NCI-H345 treated with DMSO at 0.1 percent for 48 hours (cell line): ENCODE results near the gene TMC4.

Source experiments
- DNase-seq: peaks from one replicate; lab custom pipeline; 2025; ENCODE audit not compliant: unreplicated experiment; lab: John Stamatoyannopoulos, UW

TMC4 gene

DNA sequence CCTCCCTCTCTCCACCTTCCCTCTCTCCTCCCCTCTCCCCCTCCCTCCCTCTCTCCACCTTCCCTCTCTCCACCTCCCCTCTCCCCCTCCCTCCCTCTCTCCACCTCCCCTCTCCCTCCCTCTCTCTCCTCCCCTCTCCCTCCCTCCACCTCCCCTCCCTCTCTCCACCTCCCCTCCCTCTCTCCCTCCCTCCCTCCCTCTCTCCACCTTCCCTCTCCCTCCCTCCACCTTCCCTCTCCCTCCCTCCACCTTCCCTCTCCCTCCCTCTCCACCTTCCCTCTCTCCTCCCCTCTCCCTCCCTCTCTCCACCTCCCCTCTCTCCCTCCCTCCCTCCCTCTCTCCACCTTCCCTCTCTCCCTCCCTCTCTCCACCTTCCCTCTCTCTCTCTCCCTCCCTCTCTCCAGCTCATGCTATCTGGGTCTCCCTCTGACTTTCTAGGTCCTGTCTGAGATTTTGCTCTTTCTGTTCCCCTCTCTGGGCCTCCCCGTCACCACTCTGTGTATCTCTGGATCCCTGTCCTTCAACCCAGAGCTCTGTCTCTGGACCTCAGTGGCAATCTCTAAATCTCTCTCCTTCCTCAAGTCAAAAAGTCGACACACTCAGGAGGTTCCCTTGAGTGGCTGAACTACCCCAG is 38.9 kb downstream of the TMC4 start:
- DNase-seq = no peak

- DNase-seq = peak; percentile 10
Measured at GRCh38 chr19:54133312-54133956, 39.5 kb downstream of the TMC4 start.

DNA sequence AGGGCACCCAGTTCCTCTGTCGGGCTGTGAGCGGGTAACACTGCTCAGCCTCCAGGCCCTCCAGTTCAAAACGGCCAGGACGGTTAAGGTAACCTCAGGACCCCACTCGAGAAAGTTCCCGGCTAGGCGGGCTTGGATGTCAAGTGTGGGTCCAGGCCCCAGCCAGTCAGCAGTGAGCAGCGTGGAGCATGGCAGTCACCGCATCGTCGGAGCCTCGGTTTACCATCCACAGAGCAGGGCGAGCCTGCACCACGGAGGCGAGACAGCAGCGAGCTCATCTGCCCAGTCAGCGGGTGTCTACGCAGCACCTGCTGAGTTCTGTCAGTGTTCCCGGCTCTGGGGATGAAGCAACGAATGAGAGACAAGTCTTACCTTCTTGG is 43.4 kb downstream of the TMC4 start:
- DNase-seq = no peak

DNA sequence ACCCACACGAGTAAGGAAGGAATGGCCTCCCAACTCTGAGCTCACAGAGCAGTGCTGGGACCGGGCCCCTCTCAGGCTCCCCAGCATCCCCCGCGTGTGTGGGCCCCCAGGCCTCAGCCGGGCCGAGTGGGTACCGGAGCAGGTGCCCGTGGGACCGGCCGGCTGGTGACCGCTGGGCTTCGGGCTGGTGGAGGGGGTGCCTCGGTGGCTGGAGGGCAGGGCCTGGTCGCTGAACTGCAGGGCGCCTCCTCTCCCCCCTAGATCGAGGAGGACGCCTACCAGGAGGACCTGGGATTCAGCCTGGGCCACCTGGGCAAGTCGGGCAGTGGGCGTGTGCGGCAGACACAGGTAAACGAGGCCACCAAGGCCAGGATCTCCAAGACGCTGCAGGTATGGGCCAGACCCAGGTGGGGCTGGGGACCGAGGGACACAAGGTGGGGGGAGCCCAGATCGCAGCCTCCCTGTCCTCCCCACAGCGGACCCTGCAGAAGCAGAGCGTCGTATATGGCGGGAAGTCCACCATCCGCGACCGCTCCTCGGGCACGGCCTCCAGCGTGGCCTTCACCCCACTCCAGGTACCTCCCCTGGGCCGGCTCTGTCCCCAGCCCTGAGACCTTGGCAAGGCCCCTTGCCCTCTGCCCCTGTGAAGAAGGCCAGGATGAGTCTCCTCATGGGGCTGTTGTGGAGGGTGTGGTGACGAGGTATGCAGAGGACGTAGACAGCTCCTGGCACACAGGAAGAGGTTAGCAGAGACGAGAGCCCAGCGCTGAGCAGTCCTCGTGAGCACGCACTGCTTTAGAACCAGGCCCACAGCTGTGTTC is 44.0 kb downstream of the TMC4 start:
- no peak for DNase-seq

GRCh38 chr19:54128441-54128725 is 44.6 kb downstream of the TMC4 start:
- no peak for DNase-seq

- DNase-seq = no peak
Measured at GRCh38 chr19:54127688-54128440, 45.1 kb downstream of the TMC4 start.

DNA sequence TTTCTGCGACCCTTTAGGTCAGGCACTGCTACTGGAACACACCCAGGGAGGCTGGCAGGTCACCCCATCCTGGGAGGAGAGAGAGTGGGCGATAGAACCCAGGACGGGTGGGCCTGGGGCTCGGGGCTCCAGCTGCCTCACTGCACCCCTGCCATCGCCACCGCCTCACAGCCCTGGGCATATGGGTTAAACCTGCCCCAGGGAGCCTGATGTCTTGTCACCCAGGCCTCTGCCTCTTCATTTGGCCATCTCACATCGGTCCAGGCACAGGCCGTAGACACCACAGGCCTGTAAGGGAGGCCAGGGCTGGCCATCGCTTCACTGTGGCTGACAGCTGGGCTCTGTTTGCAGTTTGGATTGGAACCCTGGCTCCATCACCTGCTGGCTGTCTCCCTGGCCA is 47.2 kb downstream of the TMC4 start:
- no peak for DNase-seq

DNA sequence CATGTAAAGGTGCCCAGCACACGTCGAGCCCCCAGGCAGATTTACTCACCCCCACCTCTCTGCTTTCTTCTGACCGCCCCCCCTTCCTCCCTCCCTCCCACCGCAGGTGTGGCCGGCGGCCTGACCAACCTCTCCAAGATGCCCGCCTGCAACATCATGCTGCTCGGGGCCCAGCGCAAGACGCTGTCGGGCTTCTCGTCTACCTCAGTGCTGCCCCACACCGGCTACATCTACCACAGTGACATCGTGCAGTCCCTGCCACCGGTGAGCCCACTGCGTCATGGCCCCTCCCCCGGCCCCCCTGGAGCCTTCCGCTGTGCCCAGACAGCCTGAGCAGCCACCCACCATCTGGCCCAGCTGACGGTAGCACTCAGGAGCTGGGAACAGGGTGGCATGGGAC is 48.6 kb downstream of the TMC4 start:
- DNase-seq = no peak

DNA sequence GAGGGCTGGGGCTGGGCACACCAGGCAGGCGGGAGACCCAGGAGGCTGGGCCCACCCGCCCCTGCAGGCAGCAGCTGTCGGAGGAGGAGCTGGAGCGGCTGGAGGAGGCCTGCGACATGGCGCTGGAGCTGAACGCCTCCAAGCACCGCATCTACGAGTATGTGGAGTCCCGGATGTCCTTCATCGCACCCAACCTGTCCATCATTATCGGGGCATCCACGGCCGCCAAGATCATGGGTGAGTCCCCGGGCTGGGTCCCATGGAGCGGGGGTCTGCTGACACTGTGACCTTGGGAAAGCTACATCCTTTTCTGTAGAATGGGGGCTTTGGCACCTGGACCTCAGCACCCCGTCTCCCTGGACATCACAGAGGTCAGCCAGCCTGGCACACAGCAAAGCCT is 49.3 kb downstream of the TMC4 start:
- no peak for DNase-seq

DNA sequence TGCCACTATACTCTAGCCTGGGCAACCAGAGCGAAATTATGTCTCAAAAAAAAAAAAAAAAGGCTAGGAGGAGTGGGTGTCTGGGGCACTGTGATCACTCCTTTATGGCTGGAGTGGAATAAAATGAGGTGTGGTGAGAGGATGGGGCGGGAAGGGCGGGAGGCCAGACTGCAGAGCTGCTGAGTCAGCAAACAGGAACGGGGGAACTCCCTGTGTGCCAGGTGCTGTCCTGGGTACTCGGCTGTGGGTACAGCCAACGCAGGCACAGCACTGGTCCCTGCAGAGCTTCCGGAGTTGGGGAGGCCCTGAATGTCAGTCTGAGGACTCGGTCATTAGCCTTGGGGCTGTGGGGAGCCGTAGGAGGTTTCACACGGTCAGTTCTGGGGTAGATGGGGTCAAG is 51.7 kb downstream of the TMC4 start:
- DNase-seq = no peak

DNA sequence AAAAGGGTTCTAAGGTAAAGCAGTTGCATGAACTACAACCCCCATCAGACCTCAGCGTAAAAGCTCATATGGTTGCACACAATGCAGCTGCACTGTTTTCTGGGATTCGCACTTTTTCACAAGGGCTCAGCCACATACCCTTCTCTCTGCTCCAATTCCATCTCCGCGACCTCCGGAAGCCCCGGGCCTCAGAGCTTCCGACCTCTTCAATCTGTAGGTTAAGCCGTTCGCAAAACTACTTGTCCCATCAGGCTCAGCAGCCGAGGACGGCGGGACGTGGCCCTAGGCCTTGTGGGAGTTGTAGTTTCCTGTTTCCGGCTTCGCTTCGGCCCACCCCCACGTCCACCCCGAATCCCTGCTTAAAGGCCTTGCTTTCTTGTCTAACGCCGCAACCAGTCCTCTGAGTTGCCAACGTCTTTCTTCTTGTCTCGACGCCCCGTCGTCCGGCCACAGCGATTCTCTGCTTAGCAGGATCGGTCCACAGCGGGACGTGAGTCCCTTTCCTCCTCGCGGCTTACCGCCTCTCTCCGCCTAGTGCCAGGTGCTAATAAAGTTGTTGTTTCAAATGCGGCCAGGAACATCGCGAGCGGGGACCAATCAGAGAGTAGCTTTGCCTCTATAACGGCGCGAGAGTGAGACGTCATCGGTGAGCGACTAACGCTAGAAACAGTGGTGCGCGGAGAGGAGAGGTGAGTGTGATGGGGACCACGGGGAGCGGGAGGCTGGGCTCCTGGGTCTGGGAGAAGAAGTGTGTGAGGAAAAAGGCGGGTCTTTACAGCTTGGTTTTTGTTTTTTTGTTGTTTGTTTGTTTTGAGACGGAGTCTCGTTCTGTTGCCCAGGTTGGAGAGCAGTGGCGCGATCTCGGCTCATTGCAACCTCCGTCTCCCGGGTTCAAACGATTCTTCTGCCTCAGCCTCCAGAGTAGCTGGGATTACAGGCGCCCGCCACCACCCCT is 57.6 kb downstream of the TMC4 start, which contains the start of the genes PRPF31 and TFPT:
Gene PRPF31 (plus strand): TSS at position 646 of the 955 bp plus-strand sequence. CDS start 2,525 bp downstream, outside the sequence.
Gene TFPT (minus strand): TSS at position 549 of the 955 bp plus-strand sequence. CDS start 388 bp downstream, at position 161.
- peak; percentile 86 for DNase-seq

DNA sequence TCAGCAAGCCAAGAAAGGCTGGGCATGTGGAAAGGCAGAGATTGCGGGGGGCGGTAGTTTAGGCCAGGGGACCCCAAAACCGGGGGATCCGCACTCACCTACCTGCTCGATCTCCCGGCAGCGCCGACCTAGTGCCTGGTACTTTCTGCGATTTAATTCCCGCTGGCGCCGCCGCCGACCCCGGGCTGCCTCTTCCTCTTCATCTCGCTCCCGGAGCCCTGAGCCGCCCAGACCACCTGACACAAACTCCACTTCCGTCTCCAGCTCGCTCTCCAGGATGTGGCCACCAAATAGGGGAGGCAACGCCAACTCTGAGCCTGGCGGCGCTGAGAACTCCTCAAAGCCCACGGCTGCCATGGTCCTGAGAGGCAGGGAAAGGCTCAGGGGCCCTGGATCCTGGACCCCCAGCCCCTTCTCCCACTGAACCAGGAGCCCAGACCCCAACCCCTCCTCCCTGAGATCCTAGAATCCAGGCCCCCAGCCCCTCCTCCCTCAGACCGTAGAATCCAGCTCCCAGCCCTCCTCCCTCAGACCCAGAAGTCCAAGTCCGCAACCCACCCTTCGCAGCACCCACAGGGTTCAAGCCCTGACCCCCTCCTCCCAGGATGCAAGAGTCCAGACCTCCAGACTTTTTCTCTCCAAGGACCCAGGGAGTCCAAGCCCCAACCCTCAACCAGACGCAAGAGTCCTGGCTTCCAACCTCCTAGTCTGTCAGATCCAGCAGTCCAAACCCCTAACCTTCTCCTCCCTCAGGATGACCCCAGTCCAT is 58.4 kb downstream of the TMC4 start:
- DNase-seq = no peak
